HEK293T (cell line): ENCODE results near the gene TUBA8.

Source experiments
- CTCF ChIA-PET: fragments of 350-600 bp; formaldehyde crosslinking; extraction: SDS; loops from one replicate; lab custom pipeline; 2021; ENCODE audit warnings: antibody characterized with exemption, inconsistent platforms; lab: Yijun Ruan, JAX
- POLR2A ChIA-PET: fragments of 350-600 bp; formaldehyde crosslinking; extraction: SDS; loops from one replicate; lab custom pipeline; 2020; ENCODE audit warnings: antibody characterized with exemption, inconsistent platforms; lab: Yijun Ruan, JAX
- DNase-seq: peaks from one replicate; pipeline ENCODE4 v3.0.0; 2012; ENCODE audit warnings: mixed read lengths; ENCODE audit errors: extremely low spot score
- ARNT ChIP-seq: fragments of 450-650 bp; IDR thresholded peaks from 2 replicates; pipeline ENCODE4 v1.6.1; 2017; ENCODE audit warnings: mild to moderate bottlenecking
- BHLHE40 ChIP-seq: fragments of 450-650 bp; IDR thresholded peaks from 2 replicates; pipeline ENCODE4 v1.6.1; 2016; ENCODE audit warnings: mild to moderate bottlenecking, moderate library complexity, borderline replicate concordance
- CTBP1 ChIP-seq: fragments of 450-650 bp; IDR thresholded peaks from 2 replicates; pipeline ENCODE4 v1.6.1; 2016; ENCODE audit warnings: borderline replicate concordance
- ELF4 ChIP-seq: fragments of 450-650 bp; IDR thresholded peaks from 2 replicates; pipeline ENCODE4 v1.6.1; 2017; ENCODE audit warnings: antibody characterized with exemption
- FOXA1 ChIP-seq: fragments of 450-650 bp; IDR thresholded peaks from 2 replicates; pipeline ENCODE4 v1.6.1; 2016; ENCODE audit warnings: mild to moderate bottlenecking
- FOXK2 ChIP-seq: fragments of 450-650 bp; IDR thresholded peaks from 2 replicates; pipeline ENCODE4 v1.6.1; 2016; ENCODE audit warnings: mild to moderate bottlenecking
- FOXM1 ChIP-seq: fragments of 450-650 bp; IDR thresholded peaks from 2 replicates; pipeline ENCODE4 v1.6.1; 2017; ENCODE audit warnings: mild to moderate bottlenecking, borderline replicate concordance
- HDGF ChIP-seq: fragments of 450-650 bp; IDR thresholded peaks from 2 replicates; pipeline ENCODE4 v1.6.1; 2017; ENCODE audit warnings: antibody characterized with exemption, borderline replicate concordance
- L3MBTL2 ChIP-seq: fragments of 450-650 bp; conservative IDR thresholded peaks from 2 replicates; pipeline ENCODE4 v1.6.1; 2016; ENCODE audit warnings: mild to moderate bottlenecking
- LEF1 ChIP-seq: fragments of 450-650 bp; IDR thresholded peaks from 2 replicates; pipeline ENCODE4 v1.6.1; 2017; ENCODE audit warnings: mild to moderate bottlenecking, borderline replicate concordance
- NFRKB ChIP-seq: fragments of 450-650 bp; IDR thresholded peaks from 2 replicates; pipeline ENCODE4 v1.6.1; 2016; ENCODE audit warnings: mild to moderate bottlenecking, moderate library complexity
- SP1 ChIP-seq: fragments of 450-650 bp; IDR thresholded peaks from 2 replicates; pipeline ENCODE4 v1.6.1; 2017
- SUZ12 ChIP-seq: fragments of 450-650 bp; IDR thresholded peaks from 2 replicates; pipeline ENCODE4 v1.6.1; 2016; ENCODE audit warnings: mild to moderate bottlenecking
- TARDBP ChIP-seq: fragments of 450-650 bp; IDR thresholded peaks from 2 replicates; pipeline ENCODE4 v1.6.1; 2016
- ZNF384 ChIP-seq: fragments of 450-650 bp; IDR thresholded peaks from 2 replicates; pipeline ENCODE4 v1.6.1; 2016
- TF ChIP-seq, protein P1 (sequence below): fragments of 450-650 bp; IDR thresholded peaks from 2 replicates; pipeline ENCODE4 v1.6.1; 2016

The TUBA8 gene

DNA sequence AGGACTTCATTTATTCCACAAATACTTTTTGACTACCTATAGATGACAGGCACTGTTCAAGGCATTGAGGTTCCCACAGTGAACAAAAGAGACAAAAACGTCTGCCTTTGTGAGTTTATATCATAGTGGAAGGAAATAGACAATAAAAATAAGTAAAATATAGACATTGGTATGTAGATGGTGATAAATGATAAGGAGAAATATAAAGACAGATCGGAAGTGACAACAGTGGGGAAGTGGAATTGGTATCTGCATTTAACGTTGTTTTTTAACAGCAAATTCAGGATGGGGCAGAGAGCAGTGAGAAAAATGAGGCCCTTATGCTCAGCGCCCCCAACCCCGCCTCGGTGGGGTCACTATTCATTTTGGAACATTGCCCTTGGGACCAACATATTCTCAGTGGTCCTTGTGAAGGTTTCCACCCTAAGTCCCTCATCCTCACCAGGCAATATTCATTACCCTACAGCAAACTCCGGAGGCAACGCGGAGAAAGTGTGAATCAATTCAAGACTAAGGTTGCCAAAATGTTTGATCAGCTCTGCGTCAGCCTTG lies 33.4 kb upstream of the TUBA8 start:
- POLR2A ChIA-PET, result interaction anchor here (0.8 to 2.1 kb wide), 18 partner anchors 11 to 343 kb away, joined by 3 to 9 read pairs (median 4); partner anchors contain the start of gene USP18
- TF ChIP-seq HDGF (no peak), LEF1 (no peak)
- CTCF ChIA-PET, result interaction anchor here (0.8 to 4.2 kb wide), 6 partner anchors 12 to 297 kb away, joined by 3 to 38 read pairs (median 4); partner anchors contain the start of gene USP18
- DNase-seq, result no peak

DNA sequence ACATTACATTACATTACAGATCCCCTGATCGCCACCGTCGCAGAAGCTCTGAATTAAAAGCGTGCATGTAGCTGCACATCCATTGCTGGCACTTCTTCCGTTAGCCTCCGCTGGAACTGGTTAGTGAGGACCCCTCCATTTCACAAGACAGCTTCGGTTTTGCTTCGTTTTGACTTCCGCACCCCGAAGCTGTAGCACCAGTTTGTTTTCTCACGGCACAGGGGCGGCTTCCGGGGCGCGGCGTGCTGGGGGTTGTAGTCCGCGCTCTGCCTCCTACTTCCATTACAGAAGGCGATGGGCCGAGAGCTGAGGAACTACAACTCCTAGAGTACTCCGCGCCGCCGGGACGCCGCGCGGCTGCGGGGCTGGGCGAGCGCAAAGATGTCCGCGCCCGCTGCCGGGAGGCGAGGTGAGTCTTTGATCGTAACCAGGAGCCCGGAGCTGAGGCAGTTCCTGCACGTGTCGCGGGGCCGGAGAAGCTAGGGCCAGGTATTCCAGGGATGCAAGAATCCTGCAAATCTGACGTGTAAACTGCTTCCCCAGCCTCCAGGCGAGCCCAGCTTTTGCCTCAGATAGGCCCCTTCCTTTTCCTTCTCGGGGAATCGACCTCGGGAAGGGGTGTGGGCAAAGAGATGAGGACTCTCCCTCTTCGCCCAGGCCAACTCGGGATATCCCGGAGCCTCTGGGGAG lies 32.8 kb upstream of the TUBA8 start, which contains the start of gene PEX26:
Gene PEX26 (plus strand): TSS at position 352 of the 690 bp plus-strand sequence. CDS start 387 bp downstream, outside the sequence.
- TF ChIP-seq SP1 (no peak), SUZ12 (peak; percentile 66; the same call in 1 of the 2 replicates), HDGF (no peak), FOXK2 (no peak), ELF4 (peak; percentile 61; the same call in 1 of the 2 replicates), ZNF384 (no peak), L3MBTL2 (peak; percentile 54; the same call in 1 of the 2 replicates), FOXA1 (no peak), BHLHE40 (no peak)
- peak; percentile 97 for DNase-seq
- CTCF ChIA-PET, result interaction anchor here (1.0 to 1.8 kb wide), 3 partner anchors 51 to 298 kb away, joined by 3 to 4 read pairs (median 3); partner anchors contain the start of gene USP18
- POLR2A ChIA-PET, result interaction anchor here (0.6 to 2.1 kb wide), 17 partner anchors 11 to 343 kb away, joined by 3 to 9 read pairs (median 3); partner anchors contain the start of gene USP18

DNA sequence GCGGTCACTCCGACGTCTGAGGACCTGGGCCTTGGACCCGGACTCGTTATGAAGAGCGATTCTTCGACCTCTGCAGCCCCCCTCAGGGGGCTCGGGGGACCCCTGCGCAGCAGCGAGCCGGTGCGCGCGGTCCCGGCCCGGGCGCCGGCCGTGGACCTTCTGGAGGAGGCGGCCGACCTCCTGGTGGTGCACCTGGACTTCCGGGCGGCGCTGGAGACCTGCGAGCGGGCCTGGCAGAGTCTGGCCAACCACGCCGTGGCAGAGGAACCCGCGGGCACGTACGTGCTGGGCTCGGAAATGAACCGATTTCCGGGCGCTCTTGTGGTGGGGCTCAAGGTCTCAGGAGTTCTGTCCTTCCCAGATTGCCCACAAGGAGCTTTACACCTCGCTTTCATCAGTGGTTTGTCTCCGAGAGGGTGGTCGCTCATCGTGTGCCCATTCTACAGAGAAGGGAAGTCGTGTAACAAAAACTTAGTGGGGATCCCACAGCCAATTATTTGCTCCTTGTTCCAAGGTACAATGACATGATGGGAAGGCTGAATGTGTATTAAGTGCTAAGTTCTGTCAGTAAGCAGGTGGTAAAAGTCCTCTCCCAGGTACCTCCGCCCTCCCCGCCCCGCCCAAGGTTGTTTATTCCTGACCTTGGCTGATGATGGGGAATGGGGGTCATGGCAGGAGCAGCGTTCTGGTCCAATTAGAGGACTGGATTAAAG lies 32.1 kb upstream of the TUBA8 start:
- TF ChIP-seq LEF1 (no peak), CTBP1 (no peak), ARNT (no peak), ZNF384 (no peak), L3MBTL2 (no peak), FOXK2 (no peak), TARDBP (no peak), HDGF (no peak), FOXA1 (no peak), BHLHE40 (no peak), SUZ12 (no peak), ELF4 (no peak), FOXM1 (no peak)
- ChIA-PET POLR2A (interaction anchor here (0.6 to 2.1 kb wide), 6 partner anchors 10 to 344 kb away, joined by 3 to 9 read pairs (median 5); partner anchors contain the start of gene USP18), CTCF (interaction anchor here (1.3 kb wide), 1 partner anchor 248 kb away, joined by 3 read pairs; no protein-coding TSS in a partner anchor)
- peak; percentile 54 for DNase-seq

DNA sequence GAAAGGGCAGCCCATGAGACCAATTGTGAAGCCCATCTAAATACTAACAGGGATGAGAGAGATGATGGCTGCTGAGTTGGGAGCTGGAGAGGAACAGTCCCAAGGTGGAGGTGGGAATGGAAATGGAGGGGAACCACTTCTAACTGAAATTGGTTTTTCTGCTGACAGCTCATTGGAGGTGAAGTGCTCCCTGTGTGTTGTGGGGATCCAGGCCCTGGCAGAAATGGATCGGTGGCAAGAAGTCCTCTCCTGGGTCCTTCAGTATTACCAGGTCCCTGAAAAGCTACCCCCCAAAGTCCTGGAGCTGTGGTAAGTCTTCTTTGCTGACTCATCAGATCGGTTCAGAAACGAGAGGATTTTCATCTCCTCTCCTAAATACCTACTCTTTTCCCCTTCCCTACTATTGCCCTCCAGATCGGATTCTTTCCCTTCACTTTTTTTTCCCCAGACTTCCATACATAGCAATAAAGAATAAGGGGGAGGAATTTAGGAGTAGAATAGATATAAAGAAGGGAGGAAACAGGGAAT lies 30.8 kb upstream of the TUBA8 start:
- ChIA-PET POLR2A (interaction anchor here (0.5 to 1.0 kb wide), 2 partner anchors 12 to 280 kb away, joined by 3 read pairs; no protein-coding TSS in a partner anchor), CTCF (interaction anchor here (1.3 kb wide), 1 partner anchor 249 kb away, joined by 3 read pairs; no protein-coding TSS in a partner anchor)
- TF ChIP-seq SP1 (no peak), CTBP1 (no peak), FOXK2 (no peak), HDGF (no peak), ZNF384 (no peak), L3MBTL2 (no peak), TARDBP (no peak), ARNT (no peak), FOXA1 (no peak), NFRKB (no peak), LEF1 (no peak), BHLHE40 (no peak)
- TF ChIP-seq, protein P1, sequence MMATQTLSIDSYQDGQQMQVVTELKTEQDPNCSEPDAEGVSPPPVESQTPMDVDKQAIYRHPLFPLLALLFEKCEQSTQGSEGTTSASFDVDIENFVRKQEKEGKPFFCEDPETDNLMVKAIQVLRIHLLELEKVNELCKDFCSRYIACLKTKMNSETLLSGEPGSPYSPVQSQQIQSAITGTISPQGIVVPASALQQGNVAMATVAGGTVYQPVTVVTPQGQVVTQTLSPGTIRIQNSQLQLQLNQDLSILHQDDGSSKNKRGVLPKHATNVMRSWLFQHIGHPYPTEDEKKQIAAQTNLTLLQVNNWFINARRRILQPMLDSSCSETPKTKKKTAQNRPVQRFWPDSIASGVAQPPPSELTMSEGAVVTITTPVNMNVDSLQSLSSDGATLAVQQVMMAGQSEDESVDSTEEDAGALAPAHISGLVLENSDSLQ, result no peak
- DNase-seq, result no peak

DNA sequence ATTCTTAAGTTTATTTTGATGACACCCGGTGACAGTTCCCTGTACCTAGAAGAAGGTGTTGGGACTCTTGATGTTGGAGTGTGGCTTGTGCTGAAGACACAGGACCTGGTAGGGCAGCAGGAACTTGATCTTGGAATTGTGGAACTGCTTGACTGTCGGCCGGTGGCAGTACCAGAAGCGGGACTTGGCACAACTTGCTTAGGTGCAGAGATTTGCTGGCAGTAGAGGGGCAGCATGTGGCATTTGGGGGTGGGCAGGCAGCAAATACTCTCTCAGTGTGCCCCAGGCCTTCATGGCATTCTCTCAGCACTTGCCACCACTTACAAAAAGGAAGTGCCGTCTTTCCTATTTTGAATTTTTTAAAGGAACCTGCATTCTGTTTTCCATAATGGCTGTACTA lies 29.2 kb upstream of the TUBA8 start:
- CTCF ChIA-PET, result no interaction called here
- DNase-seq, result no peak
- TF ChIP-seq FOXM1, result no peak
- TF ChIP-seq L3MBTL2, result no peak
- no peak for TF ChIP-seq HDGF
- no peak for TF ChIP-seq SP1
- no peak for TF ChIP-seq LEF1
- TF ChIP-seq SUZ12, result no peak
- no peak for TF ChIP-seq TARDBP
- TF ChIP-seq ELF4, result no peak
- no peak for TF ChIP-seq NFRKB
- TF ChIP-seq ARNT, result no peak
- TF ChIP-seq BHLHE40, result no peak
- TF ChIP-seq FOXK2, result no peak
- TF ChIP-seq, protein P1, result no peak
- no peak for TF ChIP-seq CTBP1
- TF ChIP-seq ZNF384, result no peak
- POLR2A ChIA-PET, result no interaction called here
